SU-DHL-6 (cell line): Measurements from ENCODE around the gene RNF111.

ENCODE experiments used
- CTCF ChIP-seq: fragments of 200-600 bp; sonication (generic); IDR thresholded peaks from one replicate; pipeline ENCODE4 v1.5.1; 2017; ENCODE audit warnings: antibody characterized with exemption, mild to moderate bottlenecking, low read length, moderate library complexity; ENCODE audit not compliant: insufficient read depth, poor library complexity, severe bottlenecking
- EZH2phosphoT487 ChIP-seq: fragments of 200-600 bp; sonication (generic), shearing (Covaris generic); conservative IDR thresholded peaks from 2 replicates; pipeline ENCODE4 v1.6.1; 2018; ENCODE audit warnings: mild to moderate bottlenecking, antibody characterized with exemption, low read length, moderate library complexity, mixed read lengths

DNA sequence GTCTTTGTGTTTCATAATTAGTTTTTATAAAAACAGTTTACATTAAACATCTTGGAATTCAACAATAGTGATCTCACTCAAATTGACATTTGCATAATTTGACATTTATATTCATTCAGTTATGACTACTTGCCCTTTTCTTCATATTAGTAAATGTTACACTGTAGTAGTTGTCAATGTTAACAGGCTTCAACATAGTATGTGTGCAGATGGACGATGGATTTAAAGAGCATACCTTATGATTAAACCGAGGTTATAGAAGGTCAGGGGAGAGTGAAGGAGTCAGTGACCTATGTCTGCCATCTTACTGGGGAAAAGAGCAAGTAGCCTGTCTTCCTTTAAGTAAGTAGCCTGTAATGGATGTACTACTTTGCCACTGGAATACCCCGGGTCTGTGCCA lies 109.0 kb downstream of the RNF111 start:
- TF ChIP-seq CTCF, result no peak
- TF ChIP-seq EZH2phosphoT487, result no peak
